HepG2 (cell line): ENCODE measurements around the gene BCAS3. TPM values are rescaled to one million over a fixed set of nuclear protein-coding genes. Genes with fewer than 3 reads are reported as not detected.

Experiments
- ATAC-seq: fragments of 200-7000 bp; cut with Tn5 transposase; 3 replicates; pipeline ENCODE4 v1.9.1; 2020; ENCODE audit warnings: mild to moderate bottlenecking, moderate library complexity
- BruUV-seq: library from RNA; stranded (reverse); fragments of 400-500 nt; replicated peaks from 2 replicates; lab custom pipeline; 2021; lab: Mats Ljungman, UMichigan
- CTCF ChIA-PET: fragments of 300-600 bp; formaldehyde crosslinking; extraction: SDS; loops from one replicate; lab custom pipeline; 2021; ENCODE audit warnings: low total read pairs, inconsistent platforms, low intra/inter-chr PET ratio; lab: Yijun Ruan, JAX
- POLR2A ChIA-PET: fragments of 350-600 bp; sonication (Branson Sonifier 250); formaldehyde crosslinking; loops from one replicate; lab custom pipeline; 2020; ENCODE audit warnings: antibody characterized with exemption, inconsistent platforms; lab: Yijun Ruan, JAX
- DNase-seq: peaks from one replicate; pipeline ENCODE4 v3.0.0-alpha.2; 2015; ENCODE audit warnings: low spot score
- FAIRE-seq: peaks from 3 replicates; lab custom pipeline; 2011; peaks lifted over from hg19 to GRCh38; lab: Jason Lieb, UNC
- H2AFZ ChIP-seq: one replicate; pipeline ENCODE4 v1.6.1; 2011; ENCODE audit warnings: low read length, inconsistent platforms
- H3K27ac ChIP-seq: fragments of 300-600 bp; 3 replicates; pipeline ENCODE4 v1.8.0; 2011; ENCODE audit warnings: mixed run types, mild to moderate bottlenecking, mixed read lengths, low read length, inconsistent platforms; ENCODE audit not compliant: insufficient read depth; ENCODE audit errors: extremely low read length
- H3K27me3 ChIP-seq, 2 experiments: fragments of 200-600 bp in 1 of 2; 2 replicates in 1 of 2; 3 replicates in 1 of 2; pipeline versions ENCODE4 v1.6.0 to v1.8.0; 2011; ENCODE audit warnings: low read length in 2 of 2, mild to moderate bottlenecking in 2 of 2, moderate library complexity in 2 of 2, inconsistent platforms in 1 of 2; ENCODE audit not compliant: insufficient read depth in 2 of 2, control insufficient read depth in 1 of 2
- H3K36me3 ChIP-seq, 2 experiments: fragments of 200-600 bp in 1 of 2; replicated peaks in 1 of 2; 2 replicates in 1 of 2; 3 replicates in 1 of 2; pipeline versions ENCODE4 v1.5.1 to v1.8.0; 2011; ENCODE audit warnings: low read length in 2 of 2, inconsistent platforms in 1 of 2; ENCODE audit not compliant: insufficient read depth in 2 of 2, control insufficient read depth in 1 of 2
- H3K4me1 ChIP-seq: 2 replicates; pipeline ENCODE4 v1.5.1; 2012; ENCODE audit warnings: low read length, inconsistent platforms; ENCODE audit not compliant: insufficient read depth
- H3K4me2 ChIP-seq: 2 replicates; pipeline ENCODE4 v1.6.0; 2011; ENCODE audit warnings: low read depth, low read length, inconsistent platforms
- H3K4me3 ChIP-seq, 3 experiments: fragments of 200-600 bp in 1 of 3; sonication (generic), shearing (Covaris generic) in 1 of 3; replicated peaks in 1 of 3; 2 replicates each; pipeline ENCODE4 v1.5.1; 2011 to 2016; ENCODE audit warnings: low read length in 3 of 3, inconsistent platforms in 2 of 3, low read depth in 2 of 3, mild to moderate bottlenecking in 2 of 3, control low read depth in 1 of 3, mixed read lengths in 1 of 3; ENCODE audit not compliant: insufficient read depth in 1 of 3
- H3K79me2 ChIP-seq: one replicate; pipeline ENCODE4 v1.6.1; 2011; ENCODE audit warnings: low read length, inconsistent platforms; ENCODE audit not compliant: insufficient read depth
- H3K9ac ChIP-seq: 2 replicates; pipeline ENCODE4 v1.6.0; 2011; ENCODE audit warnings: mild to moderate bottlenecking, low read depth, low read length, inconsistent platforms; ENCODE audit not compliant: insufficient read depth
- H3K9me3 ChIP-seq: 2 replicates; pipeline ENCODE4 v1.5.1; 2012; ENCODE audit warnings: mild to moderate bottlenecking, low read length
- H4K20me1 ChIP-seq: 2 replicates; pipeline ENCODE4 v1.6.0; 2011; ENCODE audit warnings: inconsistent platforms, mild to moderate bottlenecking, low read length, moderate library complexity; ENCODE audit not compliant: insufficient read depth
- KAT8 ChIP-seq: IDR thresholded peaks from 2 replicates; pipeline ENCODE4 v1.6.1; 2016; ENCODE audit warnings: missing genetic modification reagents, missing compliant biosample characterization
- RCOR2 ChIP-seq: IDR thresholded peaks from 2 replicates; pipeline ENCODE4 v1.6.1; 2016; ENCODE audit warnings: missing biosample characterization, missing genetic modification reagents
- SALL1 ChIP-seq: sonication (generic); formaldehyde crosslinking; IDR thresholded peaks from 2 replicates; pipeline ENCODE4 v1.8.0; 2022; ENCODE audit warnings: mild to moderate bottlenecking, missing genetic modification reagents
- STAG1 ChIP-seq: sonication (generic); formaldehyde crosslinking; IDR thresholded peaks from 2 replicates; pipeline ENCODE4 v1.4.0; 2020; ENCODE audit warnings: missing genetic modification reagents
- ZBTB7B ChIP-seq: sonication (generic); formaldehyde crosslinking; IDR thresholded peaks from 2 replicates; pipeline ENCODE4 v1.4.0; 2020; ENCODE audit warnings: missing genetic modification reagents
- ZNF337 ChIP-seq: sonication (generic); formaldehyde crosslinking; IDR thresholded peaks from 2 replicates; pipeline ENCODE4 v1.5.1; 2020; ENCODE audit warnings: missing genetic modification reagents, low read depth, mild to moderate bottlenecking, borderline replicate concordance
- ZNF629 ChIP-seq: sonication (generic); formaldehyde crosslinking; conservative IDR thresholded peaks from 2 replicates; pipeline ENCODE4 v1.5.0; 2020; ENCODE audit warnings: missing genetic modification reagents
- ZNF761 ChIP-seq: sonication (generic); formaldehyde crosslinking; conservative IDR thresholded peaks from 2 replicates; pipeline ENCODE4 v1.4.0; 2020; ENCODE audit warnings: mild to moderate bottlenecking, missing genetic modification reagents
- WGBS: methylation state at CpG from one replicate; pipeline ENCODE4 v1.1.6; 2017; ENCODE audit warnings: low lambda C conversion rate; 5-methylcytosine and 5-hydroxymethylcytosine counted together
- in situ Hi-C: cut with HindIII; loops from 2 replicates; pipeline ENCODE4 v1.10.0; 2017; ENCODE audit warnings: low pct_unique_long_range_greater_than_20kb; ENCODE audit not compliant: extremely low pct_ligation_motif_present
- intact Hi-C: fragments of 100-400 bp; cut with micrococcal nuclease; formaldehyde crosslinking; loops from one replicate; pipeline ENCODE4 v1.10.0; 2022; ENCODE audit not compliant: unreplicated experiment
- polyA plus RNA-seq, 8 experiments: library from polyadenylated mRNA; depleted of rRNA in 3 of 8; stranded (reverse) in 7 of 8; unstranded in 1 of 8; fragments of >200 nt; fragmentation: Illumina TruSeq in 4 of 8; extraction: Trizol in 4 of 8; gene quantifications; 2 replicates each; pipeline versions ENCODE4 v1.2.1 to v1.2.3, GENCODE V29; 2011 to 2016; ENCODE audit warnings: low read depth in 4 of 8, missing spikeins in 1 of 8, mixed read lengths in 1 of 8; ENCODE audit not compliant: insufficient read depth in 1 of 8
- total RNA-seq, 5 experiments: library from RNA; depleted of rRNA; stranded (reverse); fragments of >200 nt; fragmentation: Illumina TruSeq; extraction: Trizol; gene quantifications; 2 replicates each; pipeline ENCODE4 v1.2.3, GENCODE V29; 2016; ENCODE audit warnings: low read depth in 1 of 5
- TF ChIP-seq, protein P1 (sequence below): sonication (generic); formaldehyde crosslinking; IDR thresholded peaks from 2 replicates; pipeline ENCODE4 v1.4.0; 2020; ENCODE audit warnings: missing genetic modification reagents
- TF ChIP-seq, protein P2 (sequence below): fragments of 450-650 bp; IDR thresholded peaks from 2 replicates; pipeline ENCODE4 v1.6.1; 2016

BCAS3 gene
- total and polyA plus RNA-seq, 2 of the 13 experiments (the other 11 are each of a cell fraction or from before 2014, with no cell fraction given), result 10.7 to 11.2 TPM

DNA sequence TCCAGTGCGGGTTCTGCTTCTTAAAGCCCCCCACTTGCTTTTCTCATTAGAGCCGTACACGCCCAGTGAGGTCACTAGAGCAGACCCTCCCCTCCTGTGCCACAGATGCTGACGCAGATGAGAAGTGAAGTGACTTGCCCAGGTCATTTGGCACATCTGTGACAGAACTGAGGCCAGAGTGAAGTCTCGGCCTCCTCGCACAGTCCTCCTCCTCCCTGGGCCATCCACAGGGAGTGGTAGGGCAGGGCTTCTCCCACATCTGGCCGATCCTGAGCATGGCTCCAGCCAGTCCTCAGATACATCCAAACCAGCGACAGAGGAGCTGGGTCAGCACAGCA lies 706.7 kb downstream of the BCAS3 start:
- no peak overlapping the region for H3K4me3 ChIP-seq
- in situ Hi-C loops, result no loop called here
- POLR2A ChIA-PET, result interaction anchor here (3.2 kb wide), 1 partner anchor 19 kb away, joined by 13 read pairs; no protein-coding TSS in a partner anchor
- H3K36me3 ChIP-seq, result no peaks in the 10 kb centered on the region
- no peak overlapping the region for H3K27ac ChIP-seq
- no peak for DNase-seq
- peaks cover 55% of the 10 kb centered on the region for H3K4me1 ChIP-seq
- CTCF ChIA-PET, result no interaction called here
- TF ChIP-seq, protein P1, sequence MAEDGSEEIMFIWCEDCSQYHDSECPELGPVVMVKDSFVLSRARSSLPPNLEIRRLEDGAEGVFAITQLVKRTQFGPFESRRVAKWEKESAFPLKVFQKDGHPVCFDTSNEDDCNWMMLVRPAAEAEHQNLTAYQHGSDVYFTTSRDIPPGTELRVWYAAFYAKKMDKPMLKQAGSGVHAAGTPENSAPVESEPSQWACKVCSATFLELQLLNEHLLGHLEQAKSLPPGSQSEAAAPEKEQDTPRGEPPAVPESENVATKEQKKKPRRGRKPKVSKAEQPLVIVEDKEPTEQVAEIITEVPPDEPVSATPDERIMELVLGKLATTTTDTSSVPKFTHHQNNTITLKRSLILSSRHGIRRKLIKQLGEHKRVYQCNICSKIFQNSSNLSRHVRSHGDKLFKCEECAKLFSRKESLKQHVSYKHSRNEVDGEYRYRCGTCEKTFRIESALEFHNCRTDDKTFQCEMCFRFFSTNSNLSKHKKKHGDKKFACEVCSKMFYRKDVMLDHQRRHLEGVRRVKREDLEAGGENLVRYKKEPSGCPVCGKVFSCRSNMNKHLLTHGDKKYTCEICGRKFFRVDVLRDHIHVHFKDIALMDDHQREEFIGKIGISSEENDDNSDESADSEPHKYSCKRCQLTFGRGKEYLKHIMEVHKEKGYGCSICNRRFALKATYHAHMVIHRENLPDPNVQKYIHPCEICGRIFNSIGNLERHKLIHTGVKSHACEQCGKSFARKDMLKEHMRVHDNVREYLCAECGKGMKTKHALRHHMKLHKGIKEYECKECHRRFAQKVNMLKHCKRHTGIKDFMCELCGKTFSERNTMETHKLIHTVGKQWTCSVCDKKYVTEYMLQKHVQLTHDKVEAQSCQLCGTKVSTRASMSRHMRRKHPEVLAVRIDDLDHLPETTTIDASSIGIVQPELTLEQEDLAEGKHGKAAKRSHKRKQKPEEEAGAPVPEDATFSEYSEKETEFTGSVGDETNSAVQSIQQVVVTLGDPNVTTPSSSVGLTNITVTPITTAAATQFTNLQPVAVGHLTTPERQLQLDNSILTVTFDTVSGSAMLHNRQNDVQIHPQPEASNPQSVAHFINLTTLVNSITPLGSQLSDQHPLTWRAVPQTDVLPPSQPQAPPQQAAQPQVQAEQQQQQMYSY, result no peak
- no peak for TF ChIP-seq ZNF337 (CRISPR knock-in tag)
- TF ChIP-seq, protein P2, sequence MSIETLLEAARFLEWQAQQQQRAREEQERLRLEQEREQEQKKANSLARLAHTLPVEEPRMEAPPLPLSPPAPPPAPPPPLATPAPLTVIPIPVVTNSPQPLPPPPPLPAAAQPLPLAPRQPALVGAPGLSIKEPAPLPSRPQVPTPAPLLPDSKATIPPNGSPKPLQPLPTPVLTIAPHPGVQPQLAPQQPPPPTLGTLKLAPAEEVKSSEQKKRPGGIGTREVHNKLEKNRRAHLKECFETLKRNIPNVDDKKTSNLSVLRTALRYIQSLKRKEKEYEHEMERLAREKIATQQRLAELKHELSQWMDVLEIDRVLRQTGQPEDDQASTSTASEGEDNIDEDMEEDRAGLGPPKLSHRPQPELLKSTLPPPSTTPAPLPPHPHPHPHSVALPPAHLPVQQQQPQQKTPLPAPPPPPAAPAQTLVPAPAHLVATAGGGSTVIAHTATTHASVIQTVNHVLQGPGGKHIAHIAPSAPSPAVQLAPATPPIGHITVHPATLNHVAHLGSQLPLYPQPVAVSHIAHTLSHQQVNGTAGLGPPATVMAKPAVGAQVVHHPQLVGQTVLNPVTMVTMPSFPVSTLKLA, result no peak
- TF ChIP-seq ZBTB7B (CRISPR knock-in tag), result no peak
- no peak for TF ChIP-seq KAT8 (CRISPR knock-in tag)
- no peak for TF ChIP-seq STAG1 (CRISPR knock-in tag)
- TF ChIP-seq SALL1 (CRISPR knock-in tag), result no peak
- no peak for TF ChIP-seq ZNF629
- no peak for TF ChIP-seq ZNF761
- TF ChIP-seq RCOR2 (CRISPR knock-in tag), result no peak
- TF ChIP-seq, all 625 proteins: peak for 0
- intact Hi-C loops, result no loop called here
- no peak overlapping the region for H3K4me2 ChIP-seq
- FAIRE-seq, result no peak
- H4K20me1 ChIP-seq, result no peaks in the 10 kb centered on the region
- H3K27me3 ChIP-seq, result no peaks in the 10 kb centered on the region
- no peaks in the 10 kb centered on the region for H3K79me2 ChIP-seq
- H2AFZ ChIP-seq, result no peak overlapping the region
- H3K9ac ChIP-seq, result no peak overlapping the region
- BruUV-seq, result no TSS peak
- WGBS, result 97% methylated on average over 8 of the region's 8 CpGs
- no peaks in the 10 kb centered on the region for H3K9me3 ChIP-seq
- ATAC-seq, result no peak
